GM12878 (cell line): ENCODE results near the gene GLYAT. TPM values are rescaled to one million over a fixed set of nuclear protein-coding genes. Genes with fewer than 3 reads are reported as not detected.

Experiments
- ATAC-seq: fragments of 200-7000 bp; cut with Tn5 transposase; 3 replicates; pipeline ENCODE4 v1.9.1; 2020; ENCODE audit warnings: mild to moderate bottlenecking, moderate library complexity
- BruUV-seq: library from RNA; stranded (reverse); fragments of 400-500 nt; replicated peaks from 2 replicates; lab custom pipeline; 2021; lab: Mats Ljungman, UMichigan
- CTCF ChIA-PET: fragments of 300-600 bp; sonication (Branson Sonifier 250); formaldehyde crosslinking; extraction: SDS; loops from one replicate; lab custom pipeline; 2021; ENCODE audit warnings: inconsistent platforms; lab: Yijun Ruan, JAX
- POLR2A ChIA-PET: fragments of 350-600 bp; formaldehyde crosslinking; extraction: SDS; loops from one replicate; lab custom pipeline; 2021; ENCODE audit warnings: inconsistent platforms; lab: Charles Lee
- RAD21 ChIA-PET: fragments of 300-600 bp; sonication (Branson Sonifier 250); formaldehyde crosslinking; loops from one replicate; lab custom pipeline; 2023; ENCODE audit warnings: antibody characterized with exemption; ENCODE audit not compliant: unreplicated experiment; lab: Charles Lee
- SMC1A ChIA-PET: fragments of 300-600 bp; sonication (Branson Sonifier 250); formaldehyde crosslinking; loops from one replicate; lab custom pipeline; 2023; ENCODE audit not compliant: unreplicated experiment, uncharacterized antibody; lab: Charles Lee
- DNase-seq: peaks from one replicate; pipeline ENCODE4 v3.0.0-alpha.2; 2011; ENCODE audit warnings: low read depth, low spot score
- FAIRE-seq: peaks from 3 replicates; lab custom pipeline; 2011; peaks lifted over from hg19 to GRCh38; lab: Jason Lieb, UNC
- H2AFZ ChIP-seq: 2 replicates; pipeline ENCODE4 v1.6.0; 2011; ENCODE audit warnings: low read depth, low read length, control low read depth; ENCODE audit not compliant: control insufficient read depth
- H3K27ac ChIP-seq: 2 replicates; pipeline ENCODE4 v1.5.1; 2011; ENCODE audit warnings: control low read depth; ENCODE audit not compliant: control insufficient read depth, insufficient read depth
- H3K27me3 ChIP-seq, 2 experiments: replicated peaks in 1 of 2; 2 replicates each; pipeline versions ENCODE4 v1.6.0 to v1.6.1; 2011; ENCODE audit warnings: low read length in 1 of 2; ENCODE audit not compliant: control insufficient read depth in 2 of 2, insufficient read depth in 2 of 2
- H3K36me3 ChIP-seq, 2 experiments: 2 replicates each; pipeline ENCODE4 v1.5.1; 2011; ENCODE audit warnings: low read length in 1 of 2; ENCODE audit not compliant: control insufficient read depth in 2 of 2, insufficient read depth in 2 of 2
- H3K4me1 ChIP-seq: 2 replicates; pipeline ENCODE4 v1.6.1; 2011; ENCODE audit warnings: mild to moderate bottlenecking, low read length, moderate library complexity, mixed read lengths; ENCODE audit not compliant: control insufficient read depth, insufficient read depth
- H3K4me2 ChIP-seq: 2 replicates; pipeline ENCODE4 v1.6.0; 2011; ENCODE audit warnings: control low read depth; ENCODE audit not compliant: control insufficient read depth, insufficient read depth
- H3K4me3 ChIP-seq: fragments of 200-600 bp; sonication (generic); 2 replicates; pipeline ENCODE4 v1.5.1; 2016
- H3K79me2 ChIP-seq: 2 replicates; pipeline ENCODE4 v1.6.0; 2011; ENCODE audit warnings: low read length; ENCODE audit not compliant: control insufficient read depth, insufficient read depth
- H3K9ac ChIP-seq: 2 replicates; pipeline ENCODE4 v1.8.0; 2011; ENCODE audit warnings: low read length, control low read depth, mixed read lengths; ENCODE audit not compliant: control insufficient read depth, insufficient read depth
- H3K9me3 ChIP-seq: replicated peaks from 3 replicates; pipeline ENCODE4 v1.5.1; 2011; ENCODE audit warnings: mild to moderate bottlenecking, low read length; ENCODE audit not compliant: control insufficient read depth, insufficient read depth
- H4K20me1 ChIP-seq: 2 replicates; pipeline ENCODE4 v1.6.0; 2011; ENCODE audit not compliant: control insufficient read depth, insufficient read depth
- ATF2 ChIP-seq: IDR thresholded peaks from 2 replicates; pipeline ENCODE4 v1.6.1; 2012; ENCODE audit warnings: low read length, inconsistent platforms
- BMI1 ChIP-seq: fragments of 450-650 bp; IDR thresholded peaks from 2 replicates; pipeline ENCODE4 v1.6.1; 2016; ENCODE audit warnings: mild to moderate bottlenecking, moderate library complexity, borderline replicate concordance
- MEF2B ChIP-seq: fragments of 450-650 bp; IDR thresholded peaks from 2 replicates; pipeline ENCODE4 v1.6.1; 2018; ENCODE audit warnings: mild to moderate bottlenecking, moderate library complexity; ENCODE audit not compliant: partially characterized antibody, poor library complexity, severe bottlenecking
- POU2F2 ChIP-seq: IDR thresholded peaks from 3 replicates; pipeline ENCODE4 v1.6.1; 2011; ENCODE audit warnings: low read depth, mild to moderate bottlenecking, low read length, borderline replicate concordance
- SIX5 ChIP-seq: IDR thresholded peaks from 2 replicates; pipeline ENCODE4 v1.6.1; 2011; ENCODE audit warnings: mild to moderate bottlenecking, low read depth, low read length, moderate library complexity; ENCODE audit not compliant: severe bottlenecking
- WGBS: methylation state at CpG from one replicate; pipeline ENCODE4 v1.1.6; 2016; ENCODE audit warnings: low lambda C conversion rate; ENCODE audit not compliant: insufficient replicate concordance, insufficient coverage; ENCODE audit errors: missing lambda C conversion rate; 5-methylcytosine and 5-hydroxymethylcytosine counted together
- in situ Hi-C: fragments of 300-500 bp; cut with MboI; formaldehyde crosslinking; loops from 9 replicates; pipeline ENCODE4 v1.14.3; 2018; ENCODE audit warnings: mixed read lengths
- intact Hi-C: fragments of 100-400 bp; cut with micrococcal nuclease; formaldehyde crosslinking; loops from one replicate; pipeline ENCODE4 v1.14.2; 2022; ENCODE audit not compliant: unreplicated experiment
- polyA plus RNA-seq, 11 experiments: library from polyadenylated mRNA; depleted of rRNA in 4 of 11; unstranded in 6 of 11; stranded (reverse) in 5 of 11; fragments of >200 nt; fragmentation: Nextera tagmentation in 4 of 11; fragmentation: Illumina TruSeq in 1 of 11; extraction: Ambion mirVana in 4 of 11; extraction: Trizol in 1 of 11; gene quantifications; 1 replicate in 1 of 11; 2 replicates in 10 of 11; pipeline versions ENCODE4 v1.2.1 to v1.2.3, GENCODE V29; 2011 to 2016; ENCODE audit warnings: inconsistent platforms in 2 of 11, missing spikeins in 2 of 11, low read depth in 1 of 11
- total RNA-seq, 4 experiments: library from RNA; depleted of rRNA in 3 of 4; stranded (reverse); fragments of >200 nt in 3 of 4; fragmentation: Illumina TruSeq in 1 of 4; extraction: Trizol in 1 of 4; gene quantifications; 2 replicates each; pipeline versions ENCODE4 v1.2.1 to v1.2.3, GENCODE V29; 2013 to 2021
- TF ChIP-seq, protein P1 (sequence below): fragments of 450-650 bp; IDR thresholded peaks from 2 replicates; pipeline ENCODE4 v1.6.1; 2017; ENCODE audit warnings: borderline replicate concordance

GLYAT gene
- total and polyA plus RNA-seq, 10 of the 15 experiments (the other 5 are each of a cell fraction or from before 2014, with no cell fraction given), result 0.18 TPM; not detected in 9

DNA sequence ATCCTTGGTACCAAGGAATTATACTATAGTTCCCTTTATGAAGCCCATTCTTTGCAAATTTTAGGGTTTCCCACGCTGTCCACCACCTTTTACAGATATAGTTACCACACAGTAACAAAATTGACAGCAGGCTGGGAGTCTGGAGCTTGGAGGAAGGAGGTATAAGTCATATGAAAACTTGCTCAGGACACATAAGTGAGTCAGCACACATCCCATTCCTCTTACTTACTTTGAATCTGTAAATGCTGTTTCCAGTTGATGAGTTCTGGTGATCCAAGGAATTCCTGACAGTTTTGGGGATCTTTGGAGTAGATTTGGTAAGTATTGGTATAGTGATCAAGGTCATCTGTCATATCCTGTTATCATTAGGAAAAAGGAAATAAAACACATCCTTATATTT is 19.2 kb downstream of the GLYAT start (continued):
- TF ChIP-seq ATF2, result no peak
- TF ChIP-seq, protein P1, sequence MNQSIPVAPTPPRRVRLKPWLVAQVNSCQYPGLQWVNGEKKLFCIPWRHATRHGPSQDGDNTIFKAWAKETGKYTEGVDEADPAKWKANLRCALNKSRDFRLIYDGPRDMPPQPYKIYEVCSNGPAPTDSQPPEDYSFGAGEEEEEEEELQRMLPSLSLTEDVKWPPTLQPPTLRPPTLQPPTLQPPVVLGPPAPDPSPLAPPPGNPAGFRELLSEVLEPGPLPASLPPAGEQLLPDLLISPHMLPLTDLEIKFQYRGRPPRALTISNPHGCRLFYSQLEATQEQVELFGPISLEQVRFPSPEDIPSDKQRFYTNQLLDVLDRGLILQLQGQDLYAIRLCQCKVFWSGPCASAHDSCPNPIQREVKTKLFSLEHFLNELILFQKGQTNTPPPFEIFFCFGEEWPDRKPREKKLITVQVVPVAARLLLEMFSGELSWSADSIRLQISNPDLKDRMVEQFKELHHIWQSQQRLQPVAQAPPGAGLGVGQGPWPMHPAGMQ, result no peak

DNA sequence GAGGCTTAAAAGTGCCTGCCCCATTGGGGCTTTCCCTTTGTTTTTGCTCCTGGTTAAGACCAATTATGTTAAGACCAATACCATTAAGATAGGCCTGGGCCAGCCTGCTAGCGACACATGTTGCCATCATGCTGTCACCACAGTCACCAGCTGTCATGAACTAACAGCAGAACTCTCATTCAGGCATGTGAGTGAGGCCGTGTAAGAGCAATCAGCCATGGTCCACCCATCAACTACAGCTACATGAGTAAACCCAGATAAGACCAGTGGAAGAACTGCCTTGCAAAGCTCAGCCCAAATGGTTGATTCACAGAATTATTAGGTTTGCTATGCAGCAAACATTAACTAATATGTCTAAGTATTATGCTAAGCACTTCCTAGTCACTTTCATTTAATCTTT is 19.9 kb downstream of the GLYAT start:
- 0% methylated on average over 2 of the region's 2 CpGs for WGBS
- RAD21 ChIA-PET, result no interaction called here
- H3K27ac ChIP-seq, result no peak overlapping the region

More for the DNA sequence above, 19.9 kb downstream of the GLYAT start:
- TF ChIP-seq POU2F2, result no peak
- no peak for TF ChIP-seq SIX5
- TF ChIP-seq MEF2B, result no peak
- TF ChIP-seq BMI1, result no peak
- TF ChIP-seq, all 136 proteins: peak for 0
- in situ Hi-C loops (no loop called here), intact Hi-C loops (no loop called here)
- Histone ChIP-seq H2AFZ (no peak overlapping the region), H4K20me1 (no peaks in the 10 kb centered on the region), H3K9ac (no peak overlapping the region), H3K79me2 (no peaks in the 10 kb centered on the region), H3K9me3 (no peaks in the 10 kb centered on the region), H3K36me3 (no peaks in the 10 kb centered on the region), H3K4me1 (no peaks in the 10 kb centered on the region), H3K27me3 (no peaks in the 10 kb centered on the region), H3K4me2 (no peak overlapping the region), H3K4me3 (no peak overlapping the region)
- no peak for DNase-seq
- ChIA-PET POLR2A (no interaction called here), CTCF (no interaction called here), SMC1A (no interaction called here)
- BruUV-seq, result no TSS peak
- no peak for FAIRE-seq
- no peak for ATAC-seq
